ENCODE results near the gene SEPTIN10.

DNA sequence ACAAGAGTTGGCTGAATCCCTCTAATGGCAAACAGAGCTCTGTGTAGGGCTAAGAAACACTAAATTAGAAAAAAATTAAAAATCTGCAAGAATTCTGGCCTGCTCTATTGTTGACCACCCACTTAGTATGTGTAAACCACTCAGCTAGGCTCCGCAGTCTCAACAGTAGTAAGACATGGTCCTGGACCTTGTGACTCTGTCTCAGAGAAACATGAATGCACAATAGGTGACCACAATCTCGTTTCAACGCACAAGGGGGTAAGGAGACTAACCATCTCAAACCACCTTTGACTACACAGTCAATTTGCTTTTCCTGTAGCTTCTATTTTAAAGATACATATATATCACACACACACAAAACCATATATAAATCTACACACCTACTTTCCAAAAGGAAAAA is 16.5 kb downstream of the SEPTIN10 start:
- no peak for TF ChIP-seq CTCF (IDR thresholded peaks at IDR 0.05; ENCODE audit: insufficient read depth, low read depth, low read length)
- no peak for TF ChIP-seq EZH2 (IDR thresholded peaks at IDR 0.05; ENCODE audit: insufficient read depth, low read length)

Measured in astrocyte (in vitro differentiated cells and primary cell).